GM12874 (cell line): Measurements from ENCODE around the gene SIRPA.

Source experiments
- TF ChIP-seq, protein P1 (sequence below): IDR thresholded peaks from 2 replicates; pipeline ENCODE4 v1.5.1; 2011; ENCODE audit warnings: low read depth, mild to moderate bottlenecking, control low read depth, low read length, moderate library complexity; ENCODE audit not compliant: insufficient read depth

The SIRPA gene

GRCh38 chr20:1876217-1876921, 18.8 kb upstream of the SIRPA start:
- TF ChIP-seq, protein P1, sequence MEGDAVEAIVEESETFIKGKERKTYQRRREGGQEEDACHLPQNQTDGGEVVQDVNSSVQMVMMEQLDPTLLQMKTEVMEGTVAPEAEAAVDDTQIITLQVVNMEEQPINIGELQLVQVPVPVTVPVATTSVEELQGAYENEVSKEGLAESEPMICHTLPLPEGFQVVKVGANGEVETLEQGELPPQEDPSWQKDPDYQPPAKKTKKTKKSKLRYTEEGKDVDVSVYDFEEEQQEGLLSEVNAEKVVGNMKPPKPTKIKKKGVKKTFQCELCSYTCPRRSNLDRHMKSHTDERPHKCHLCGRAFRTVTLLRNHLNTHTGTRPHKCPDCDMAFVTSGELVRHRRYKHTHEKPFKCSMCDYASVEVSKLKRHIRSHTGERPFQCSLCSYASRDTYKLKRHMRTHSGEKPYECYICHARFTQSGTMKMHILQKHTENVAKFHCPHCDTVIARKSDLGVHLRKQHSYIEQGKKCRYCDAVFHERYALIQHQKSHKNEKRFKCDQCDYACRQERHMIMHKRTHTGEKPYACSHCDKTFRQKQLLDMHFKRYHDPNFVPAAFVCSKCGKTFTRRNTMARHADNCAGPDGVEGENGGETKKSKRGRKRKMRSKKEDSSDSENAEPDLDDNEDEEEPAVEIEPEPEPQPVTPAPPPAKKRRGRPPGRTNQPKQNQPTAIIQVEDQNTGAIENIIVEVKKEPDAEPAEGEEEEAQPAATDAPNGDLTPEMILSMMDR = no peak

DNA sequence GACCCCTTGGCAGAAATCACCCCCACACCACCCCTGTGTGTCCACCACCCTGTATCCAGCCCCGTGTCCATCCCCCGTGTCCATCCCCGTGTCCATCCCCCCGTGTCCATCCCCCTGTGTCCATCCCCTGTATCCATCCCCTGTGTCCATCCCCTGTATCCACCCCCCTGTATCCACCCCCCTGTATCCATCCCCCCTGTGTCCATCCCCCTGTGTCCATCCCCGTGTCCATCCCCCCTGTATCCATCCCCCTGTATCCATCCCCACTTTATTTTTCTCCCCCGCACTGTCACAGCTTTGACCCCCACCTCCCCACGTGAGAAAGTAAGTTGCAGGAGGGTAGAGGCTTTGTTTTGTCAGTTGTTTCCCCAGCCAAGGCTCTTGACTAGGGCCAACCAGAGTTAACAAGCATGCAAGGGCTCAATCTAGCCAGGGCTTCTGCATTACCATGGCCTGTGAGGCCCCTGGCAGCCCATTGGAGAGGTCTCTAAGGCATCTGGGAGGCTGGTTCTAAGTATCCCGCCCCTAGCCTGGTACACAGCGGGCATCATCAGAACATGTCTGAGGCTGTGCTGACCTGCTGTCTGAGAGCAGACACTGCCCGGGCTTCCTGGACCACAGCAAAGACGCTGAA, 18.1 kb upstream of the SIRPA start:
- TF ChIP-seq, protein P1 = no peak

GRCh38 chr20:1877609-1878200, 17.5 kb upstream of the SIRPA start:
- TF ChIP-seq, protein P1 = no peak

GRCh38 chr20:1879369-1879768, 15.8 kb upstream of the SIRPA start:
- TF ChIP-seq, protein P1 = no peak

DNA sequence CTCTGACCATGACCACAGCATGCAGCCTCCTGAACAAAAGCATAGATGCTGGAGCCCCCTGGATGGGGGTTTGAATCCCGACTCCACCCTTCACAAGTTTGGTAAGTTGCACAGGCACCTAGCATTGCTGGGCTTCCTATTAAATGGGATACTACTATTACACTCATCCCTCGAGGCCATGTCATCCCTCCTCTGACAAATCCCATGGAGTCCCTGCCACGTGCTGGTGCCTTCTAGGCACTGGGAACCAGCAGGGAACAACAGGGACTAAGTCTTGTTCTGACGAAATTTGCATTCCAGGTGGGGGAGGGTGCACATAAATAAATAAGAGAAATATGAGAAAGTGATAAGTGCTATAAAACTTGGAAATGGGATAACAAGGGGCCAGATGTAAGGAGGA, 15.3 kb upstream of the SIRPA start:
- TF ChIP-seq, protein P1 = no peak

DNA sequence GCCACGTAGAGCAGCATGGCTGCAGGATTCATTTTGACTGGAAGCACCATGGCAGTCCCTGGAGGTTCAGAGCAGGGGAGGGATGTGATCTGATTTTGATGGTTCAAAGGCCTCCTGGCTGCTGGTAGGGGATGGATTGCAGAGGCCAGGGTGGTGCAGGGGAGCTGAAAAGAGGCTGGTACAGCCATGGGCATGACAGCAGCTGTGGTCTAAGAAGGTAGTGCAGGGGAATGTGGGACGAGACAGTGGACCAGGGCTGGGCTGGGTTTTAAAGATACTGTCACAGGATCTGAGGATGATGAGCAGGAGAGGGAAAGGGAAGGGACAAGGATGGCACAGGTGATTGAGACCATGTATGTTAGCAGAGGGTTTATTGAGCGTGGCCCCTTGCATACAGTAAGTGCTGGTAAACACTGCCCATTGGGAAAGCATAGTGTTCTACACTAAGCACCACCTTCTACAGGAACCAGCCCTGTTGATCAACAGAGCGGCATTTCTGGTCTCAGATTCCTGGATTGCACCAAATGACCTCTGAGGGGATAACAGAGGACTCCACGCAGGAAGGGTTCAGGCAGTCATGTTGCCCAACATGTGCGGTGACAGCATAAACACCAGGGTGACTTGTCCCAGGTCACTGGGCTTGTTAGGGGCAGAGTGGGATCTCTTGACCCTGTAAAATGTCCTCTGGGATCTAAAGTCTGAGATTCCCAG, 14.5 kb upstream of the SIRPA start:
- TF ChIP-seq, protein P1 = no peak

DNA sequence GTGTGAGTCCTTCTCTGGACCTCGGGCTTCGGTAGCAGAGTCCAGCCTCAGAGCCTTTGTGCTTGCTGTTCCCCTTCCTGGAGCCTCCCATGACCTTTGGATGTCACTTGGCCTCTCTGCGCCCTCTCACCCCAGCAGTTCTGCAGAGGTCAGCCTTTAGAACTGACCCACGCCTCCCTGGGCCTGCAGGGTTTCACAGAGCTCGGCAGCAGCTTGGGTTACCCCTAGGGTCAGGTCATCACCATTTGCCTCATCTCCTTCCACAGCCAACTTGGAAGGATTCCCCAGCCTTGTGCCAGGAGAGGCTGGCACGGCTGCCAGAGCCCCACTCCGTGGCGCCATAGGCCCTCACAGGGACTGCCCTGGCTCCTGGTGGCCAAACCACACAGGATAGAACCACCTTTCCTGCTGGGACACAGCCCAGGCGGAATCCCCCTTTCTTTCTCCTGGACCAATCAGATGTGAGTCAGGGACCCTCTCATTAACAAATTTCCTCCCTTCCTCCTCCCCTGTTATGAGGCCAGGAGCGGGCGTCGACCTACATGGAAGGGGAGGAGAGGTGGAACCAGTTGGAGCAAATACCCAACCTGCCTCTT, 13.9 kb upstream of the SIRPA start:
- TF ChIP-seq, protein P1 = no peak
